NCI-H524 (cell line): ENCODE measurements around the gene MAIP1.
A peak's percentile ranks its signal among the peaks of the same experiment; 100 is the strongest.

ENCODE experiments used
- DNase-seq, 2 experiments: peaks; one replicate each; lab custom pipeline; 2025; lab: John Stamatoyannopoulos, UW

The MAIP1 gene

DNA sequence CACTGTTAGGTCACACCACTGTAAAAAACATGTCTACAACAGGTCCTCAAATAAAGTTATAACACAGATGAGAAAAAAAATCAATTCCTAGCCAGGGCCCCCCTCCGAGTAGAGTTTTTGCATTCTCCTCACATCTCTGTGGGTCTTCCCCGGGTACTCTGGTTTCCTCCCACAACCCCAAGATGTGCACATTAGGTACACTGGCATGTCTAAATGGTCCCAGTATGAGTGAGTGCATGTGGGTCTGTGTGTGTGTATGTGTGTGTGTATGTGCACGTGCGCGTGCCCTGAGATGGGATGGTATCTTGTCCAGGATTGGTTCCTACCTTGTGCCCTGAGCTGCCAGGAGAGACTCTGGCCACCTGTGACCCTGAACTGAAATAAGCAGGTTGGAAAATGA is 5.0 kb upstream of the MAIP1 start:
- DNase-seq = no peak

DNA sequence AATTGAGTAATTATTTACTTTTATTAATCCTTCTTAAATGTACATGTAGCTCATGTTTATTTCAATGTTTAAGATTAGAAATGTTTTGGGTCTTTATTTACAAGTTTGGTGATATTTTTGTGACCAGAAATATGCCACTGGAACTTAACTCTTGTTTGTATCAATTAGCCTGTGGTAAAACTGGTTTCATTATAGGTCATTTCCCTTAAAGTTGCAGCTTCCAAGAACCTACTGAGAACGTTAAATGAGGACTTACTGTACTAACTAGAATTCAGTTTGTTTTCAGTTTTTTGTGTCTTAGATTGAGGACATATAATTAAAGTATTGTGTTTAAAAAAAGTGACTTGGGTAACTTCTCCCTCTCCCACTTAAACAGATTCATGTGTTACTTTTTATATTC is 4.4 kb upstream of the MAIP1 start:
- DNase-seq = no peak

DNA sequence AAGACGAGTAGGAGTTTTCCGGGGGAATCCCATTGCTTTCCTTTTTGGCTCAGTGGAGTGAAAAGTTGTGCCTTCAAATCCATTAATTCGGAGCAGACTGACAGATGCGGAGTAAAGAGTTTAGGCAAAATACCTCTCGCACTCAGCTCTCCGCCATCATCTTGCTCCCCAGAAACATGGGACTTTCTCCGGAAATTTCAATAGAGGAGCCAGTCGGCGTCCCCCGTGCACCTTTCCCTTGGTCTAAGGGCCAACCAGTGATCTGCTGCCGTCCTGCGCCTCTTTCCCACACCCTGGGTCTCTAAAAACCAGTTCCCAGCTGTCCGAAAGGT is 409 bp upstream of the MAIP1 start:
- DNase-seq = peak; percentile 50 to 69

DNA sequence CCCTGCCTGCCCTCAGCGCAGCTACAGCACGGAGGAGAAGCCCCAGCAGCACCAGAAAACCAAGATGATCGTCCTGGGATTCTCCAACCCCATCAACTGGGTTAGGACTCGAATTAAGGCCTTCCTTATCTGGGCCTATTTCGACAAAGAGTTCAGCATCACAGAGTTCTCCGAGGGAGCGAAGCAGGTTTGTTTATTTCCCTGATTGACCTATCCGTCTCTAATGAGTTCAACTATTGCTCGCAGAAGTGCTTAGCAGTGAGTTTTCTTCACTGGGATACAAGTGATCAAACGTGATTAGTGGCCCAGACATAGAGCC is 639 bp downstream of the MAIP1 start:
- DNase-seq = no peak

DNA sequence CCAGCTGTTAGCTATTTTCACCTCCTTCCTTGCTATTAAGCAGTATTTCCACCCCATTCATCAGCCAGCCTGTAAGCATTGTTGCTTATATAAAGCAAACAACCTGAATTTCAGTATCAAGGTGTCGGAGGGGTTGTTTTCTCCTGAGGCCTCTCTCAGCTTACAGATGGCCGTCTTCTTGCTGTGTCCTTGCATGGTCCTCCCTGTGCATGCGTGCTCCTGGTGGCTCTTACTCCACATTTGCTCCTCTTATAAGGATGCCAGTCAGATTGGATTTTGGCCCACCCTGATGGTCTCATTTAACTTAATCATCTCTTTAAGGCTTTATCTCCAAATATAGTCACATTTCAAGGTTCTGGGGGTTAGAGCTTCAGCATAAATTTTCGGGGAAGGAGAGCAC is 2.6 kb downstream of the MAIP1 start:
- no peak for DNase-seq

DNA sequence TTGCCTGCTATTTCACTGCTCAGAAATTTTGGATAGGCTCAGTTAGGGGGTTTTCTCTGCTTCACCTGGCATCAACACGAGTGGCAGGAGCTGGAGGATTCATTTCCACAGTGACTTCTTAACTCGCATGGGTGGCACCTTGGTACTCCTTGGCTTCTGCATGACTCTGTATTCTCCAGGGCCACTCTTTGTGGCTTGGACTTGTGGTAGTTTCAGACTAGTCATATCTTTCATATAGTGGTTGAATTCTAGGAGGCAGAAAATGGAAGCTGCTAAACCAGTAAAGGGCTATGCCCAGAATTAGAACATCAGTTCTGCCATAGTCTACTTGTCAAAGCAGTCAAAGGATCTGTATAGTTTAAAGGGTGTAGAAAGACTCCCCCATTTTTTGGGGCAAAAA is 6.8 kb downstream of the MAIP1 start:
- no peak for DNase-seq

DNA sequence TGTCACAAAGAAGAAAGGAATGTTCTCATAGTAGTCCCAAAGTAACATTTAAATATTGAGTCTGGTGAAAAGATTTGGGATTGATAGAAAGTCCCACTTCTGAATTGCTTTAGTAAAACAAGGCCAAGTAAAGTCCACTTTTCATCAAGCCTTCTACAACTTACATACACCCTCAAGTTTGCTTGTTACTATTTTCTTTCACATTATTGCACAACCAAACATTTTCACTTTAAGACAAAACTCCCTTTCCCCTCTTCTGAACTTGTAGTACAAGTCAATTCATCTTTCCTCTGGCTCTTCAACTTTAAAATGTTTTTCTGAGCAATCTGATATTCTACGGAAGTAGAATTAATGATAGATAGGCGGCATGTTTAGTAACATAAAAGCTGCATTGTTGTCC is 11.0 kb downstream of the MAIP1 start:
- no peak for DNase-seq

DNA sequence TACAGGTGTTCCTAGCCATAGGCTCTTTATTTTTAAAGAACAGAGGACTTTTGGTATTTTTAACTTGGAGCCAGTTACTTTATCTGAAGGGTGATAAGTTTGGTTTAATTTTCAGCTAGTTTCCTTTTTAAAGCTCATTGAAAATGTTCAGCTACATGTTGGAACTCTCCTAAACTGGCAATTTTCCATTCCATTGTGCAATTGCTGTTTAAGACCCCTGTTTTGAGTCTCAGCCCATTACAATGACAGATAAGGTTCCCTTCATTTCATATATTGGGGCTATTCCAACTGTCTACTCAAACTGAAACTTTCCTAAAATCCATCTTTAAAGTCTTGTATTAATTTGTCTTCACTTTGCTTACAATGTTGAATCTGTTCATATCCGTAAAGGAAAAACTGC is 11.6 kb downstream of the MAIP1 start:
- DNase-seq = no peak

DNA sequence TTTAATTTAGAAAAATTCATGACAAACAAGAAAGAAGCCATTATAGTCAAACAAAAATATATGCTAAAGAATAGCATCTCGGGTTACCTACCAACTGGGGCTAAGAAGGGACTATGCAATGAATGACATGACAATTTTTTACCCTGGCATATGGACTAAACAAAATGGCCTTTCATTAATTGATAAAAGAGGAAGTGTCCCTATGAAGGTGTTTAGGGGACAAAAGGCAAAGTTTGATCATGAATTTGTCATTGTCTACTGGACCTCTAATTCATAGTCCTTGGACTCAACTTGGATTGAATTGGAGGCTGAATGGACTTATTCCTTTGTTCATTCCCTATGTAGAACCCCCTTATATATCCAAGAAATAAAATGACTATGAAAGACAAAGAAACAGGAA is 12.7 kb downstream of the MAIP1 start:
- no peak for DNase-seq

DNA sequence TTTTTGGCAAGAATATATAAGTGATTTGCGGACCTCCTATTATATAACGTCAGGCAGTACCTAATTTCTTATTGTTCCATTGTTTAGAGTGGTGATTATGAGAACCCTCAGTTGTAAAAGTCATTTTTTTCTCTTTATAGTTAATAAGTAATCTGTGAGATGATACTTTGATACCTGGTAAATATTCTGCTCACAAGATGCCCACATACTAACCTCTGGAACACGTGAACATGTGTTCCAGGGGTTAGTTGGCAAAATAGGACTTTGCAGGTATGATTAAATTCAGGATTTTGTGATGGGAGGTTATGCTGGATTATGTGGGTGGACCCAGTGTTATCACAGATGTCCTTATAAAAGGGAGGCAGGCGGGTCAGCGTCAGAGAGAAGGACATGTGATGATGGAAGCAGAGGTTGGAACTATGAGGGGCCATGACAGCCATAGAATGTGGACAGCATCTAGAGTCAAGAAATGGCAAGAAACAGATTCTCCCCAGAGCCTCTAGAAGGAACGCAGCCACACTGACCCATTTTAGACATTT is 16.8 kb downstream of the MAIP1 start:
- no peak for DNase-seq

DNA sequence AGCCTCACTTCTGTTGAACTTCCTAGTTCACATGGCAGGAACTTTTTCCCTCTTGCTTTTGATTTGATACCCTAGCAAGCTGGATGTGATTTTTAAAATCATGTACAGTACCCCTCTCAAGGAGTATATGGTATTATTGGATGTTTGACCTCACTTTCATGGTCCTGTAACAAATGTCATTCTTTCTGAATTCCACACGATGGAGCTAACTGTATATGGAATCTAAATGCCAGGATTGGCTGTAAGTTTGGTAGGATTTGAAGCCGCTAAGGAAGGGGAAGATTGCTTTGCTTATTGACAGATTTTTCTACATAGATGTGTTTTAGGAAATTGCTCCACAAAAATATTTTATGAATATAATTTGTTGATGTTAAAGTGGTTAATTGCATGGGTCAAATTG is 18.3 kb downstream of the MAIP1 start:
- peak; percentile 21 to 54 for DNase-seq

DNA sequence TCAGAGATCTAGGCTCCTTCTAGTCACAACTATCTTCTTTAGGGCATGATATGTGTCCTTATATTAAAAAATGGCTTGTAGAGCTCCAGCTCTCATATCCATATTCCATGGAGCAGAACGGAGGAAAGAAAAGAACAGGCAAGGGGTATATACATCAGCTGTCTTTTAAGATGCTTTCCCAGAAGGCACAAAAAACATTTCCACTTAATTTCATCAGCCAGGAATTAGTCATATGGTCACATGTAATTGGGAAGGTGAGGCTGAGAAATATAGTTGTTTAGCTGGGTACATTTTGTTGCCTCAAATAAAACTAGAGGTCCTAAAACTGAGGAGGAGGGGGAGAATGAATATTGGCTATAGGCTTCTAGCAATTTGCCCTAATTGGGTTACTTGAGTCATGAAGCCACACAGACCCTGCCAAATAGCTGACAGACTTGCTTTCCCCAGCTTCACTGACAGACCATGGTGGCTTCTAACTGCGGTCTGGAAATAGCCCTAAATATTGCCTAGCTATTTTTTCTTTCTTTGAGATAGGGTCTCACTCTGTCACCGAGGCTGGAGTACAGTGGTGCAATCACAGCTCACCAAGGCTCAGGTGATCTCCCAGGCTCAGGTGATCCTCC is 20.0 kb downstream of the MAIP1 start:
- DNase-seq = no peak

DNA sequence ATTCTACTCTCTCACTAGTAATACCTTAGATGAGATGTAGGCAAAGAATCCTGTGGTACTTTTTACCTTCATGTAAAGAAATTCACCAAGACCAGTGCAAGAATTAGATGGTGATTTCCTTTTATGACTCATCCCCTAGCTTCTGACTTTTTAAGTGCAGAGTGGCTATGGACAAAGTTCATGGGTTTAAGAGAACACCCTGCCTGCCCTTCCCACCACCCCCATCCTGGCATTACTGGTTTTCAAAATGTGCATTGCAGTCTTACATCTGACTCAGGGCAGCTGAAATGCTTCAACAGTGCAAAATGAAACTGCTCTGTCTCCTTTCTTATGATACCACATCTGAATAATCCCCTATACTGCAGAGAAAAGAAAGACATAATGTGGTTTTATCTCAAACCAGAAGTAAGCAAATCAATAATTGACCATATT is 22.6 kb downstream of the MAIP1 start:
- DNase-seq = no peak

DNA sequence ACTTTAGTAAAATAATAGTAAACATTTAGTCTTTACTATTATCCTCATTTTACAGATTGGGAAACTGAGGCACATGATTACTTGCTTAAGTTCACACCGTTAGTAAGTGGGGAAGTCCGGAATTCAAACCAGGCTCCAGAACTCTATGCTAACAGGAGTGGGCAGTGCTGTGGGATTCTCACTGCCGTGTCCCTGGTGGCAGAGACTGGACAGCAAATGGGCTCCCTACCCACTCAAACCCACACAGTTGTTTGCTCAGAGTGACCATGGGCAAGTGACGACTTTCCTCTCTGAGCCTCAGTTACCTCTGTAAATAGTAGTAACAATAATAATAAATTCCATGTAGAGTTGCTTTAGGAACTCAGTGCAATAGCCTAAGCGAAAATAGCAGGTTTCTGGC is 24.0 kb downstream of the MAIP1 start:
- no peak for DNase-seq

DNA sequence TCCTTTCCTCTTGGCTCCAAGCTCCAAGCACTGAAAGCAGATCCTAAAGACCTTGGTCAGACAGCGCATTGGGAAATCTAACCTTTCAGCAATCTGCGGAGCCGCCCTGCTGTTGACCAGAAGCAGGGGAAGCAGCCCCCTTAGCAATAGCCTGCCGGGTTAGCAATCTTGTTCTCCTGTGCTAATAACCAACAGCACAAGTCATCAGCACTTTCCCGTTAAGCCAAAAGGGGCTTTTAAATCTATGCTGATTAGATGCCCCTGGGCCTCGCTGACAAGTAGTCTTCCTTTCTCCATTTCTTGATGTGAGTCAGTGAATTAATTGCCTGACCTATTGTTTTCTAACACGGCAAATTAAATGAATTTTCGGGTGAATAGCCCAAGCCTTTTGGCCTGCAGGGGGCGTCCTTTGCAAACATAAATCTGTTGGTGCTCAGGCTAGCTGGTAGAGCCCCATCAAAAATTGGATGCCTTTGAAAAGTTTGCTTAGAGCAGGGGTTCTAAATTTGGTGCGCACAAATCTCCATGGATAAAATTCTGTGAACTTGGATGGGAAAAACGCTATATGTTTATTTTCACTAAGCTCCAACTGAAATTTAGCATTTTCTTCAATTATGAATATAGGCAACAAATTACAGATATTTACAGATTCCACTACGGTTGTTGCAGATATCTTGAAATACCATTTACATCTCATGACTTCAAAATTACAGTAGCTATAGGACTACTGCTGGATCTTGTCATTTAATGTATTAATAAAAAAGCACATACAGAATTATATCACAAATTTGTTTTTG is 24.6 kb downstream of the MAIP1 start:
- DNase-seq = peak; percentile 46 to 68

DNA sequence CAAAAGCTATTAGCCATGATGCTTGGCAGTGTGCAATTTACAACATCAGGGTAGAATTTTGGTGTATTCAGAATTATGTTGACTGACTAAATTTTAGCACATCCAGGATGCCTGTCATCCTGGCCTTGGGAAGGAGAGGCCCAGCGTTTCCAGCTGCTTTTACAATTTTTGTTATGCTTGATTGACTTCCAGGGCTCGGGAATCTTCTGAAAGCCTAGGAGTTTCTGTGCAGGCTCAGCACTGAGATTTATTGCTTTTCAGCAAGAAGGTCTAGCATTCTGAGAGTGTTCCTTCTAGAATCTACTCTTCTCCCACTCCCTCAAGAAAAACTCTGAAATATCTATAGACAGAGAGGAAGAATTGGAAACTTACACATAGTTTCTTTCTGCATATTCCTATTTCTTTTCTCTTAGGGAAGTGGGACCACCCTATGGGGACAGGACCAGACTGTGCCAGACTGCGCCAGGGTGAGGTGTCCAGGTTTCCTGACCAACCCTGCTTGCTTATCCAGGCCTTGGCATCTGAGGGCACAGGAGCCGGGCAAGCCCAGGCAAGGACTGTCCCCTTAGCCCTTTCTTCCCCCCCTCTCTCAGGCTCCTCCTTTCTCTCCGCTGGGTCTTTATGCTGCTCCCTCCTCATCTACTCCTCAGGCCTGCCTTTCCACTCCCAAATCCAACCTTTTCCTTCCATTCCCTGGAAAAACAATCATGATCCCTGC is 26.9 kb downstream of the MAIP1 start:
- no peak for DNase-seq

DNA sequence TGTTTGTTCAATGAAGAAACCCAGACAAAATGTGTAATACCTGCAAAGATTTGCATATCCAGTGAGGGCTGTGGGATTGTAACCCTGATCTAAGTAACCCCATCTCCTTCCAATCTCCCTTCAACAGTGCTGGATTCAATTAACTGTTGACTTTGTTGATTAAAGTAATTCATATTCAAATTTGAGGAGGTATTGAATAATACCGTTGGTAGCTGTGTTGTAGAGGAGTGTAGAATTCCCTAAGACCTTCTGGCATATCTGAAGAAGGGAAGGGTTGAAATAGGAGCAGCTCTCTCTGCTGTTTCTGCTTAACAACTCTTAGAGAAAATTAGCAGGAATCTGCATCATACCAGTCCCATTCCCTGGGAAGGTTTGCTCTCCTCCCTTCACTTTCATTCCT is 28.2 kb downstream of the MAIP1 start:
- no peak for DNase-seq

DNA sequence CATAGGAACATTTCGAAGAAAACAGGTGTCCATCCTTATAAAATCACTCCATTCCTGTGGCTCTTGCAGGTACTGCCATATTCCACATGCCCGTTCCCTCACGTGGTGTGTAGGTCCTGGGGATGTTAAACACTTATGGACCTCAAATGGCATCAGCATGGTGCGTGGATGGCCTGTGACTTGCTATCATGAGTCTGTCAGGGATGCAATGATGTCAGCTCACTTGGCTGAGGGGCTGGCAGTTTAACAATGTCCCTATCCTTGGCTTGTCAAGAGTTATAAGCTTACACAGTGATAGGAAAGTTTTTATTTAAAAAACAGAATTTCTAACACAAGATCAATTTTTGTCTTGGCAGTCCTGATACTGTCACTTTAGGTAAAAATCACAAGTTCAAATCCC is 28.8 kb downstream of the MAIP1 start:
- DNase-seq = no peak

DNA sequence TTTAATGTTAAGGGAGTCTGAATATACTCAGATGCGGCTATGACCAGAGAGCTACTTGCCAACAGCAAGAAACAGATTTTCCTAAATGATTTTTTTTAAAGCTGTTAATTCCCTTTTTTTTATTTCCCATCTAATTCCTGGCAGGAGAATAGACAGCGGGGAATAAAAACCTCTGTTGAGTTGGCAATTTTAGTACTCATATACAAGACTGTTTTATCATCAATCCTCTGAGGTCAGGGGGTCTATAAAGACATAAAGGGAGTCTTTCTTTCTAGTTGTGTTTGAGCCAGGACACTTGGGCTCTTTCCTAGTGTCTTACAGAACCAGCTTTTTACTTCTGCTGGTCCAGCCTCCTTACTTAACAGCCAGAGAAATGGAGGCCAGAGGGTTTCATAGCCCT is 29.4 kb downstream of the MAIP1 start:
- DNase-seq = no peak

DNA sequence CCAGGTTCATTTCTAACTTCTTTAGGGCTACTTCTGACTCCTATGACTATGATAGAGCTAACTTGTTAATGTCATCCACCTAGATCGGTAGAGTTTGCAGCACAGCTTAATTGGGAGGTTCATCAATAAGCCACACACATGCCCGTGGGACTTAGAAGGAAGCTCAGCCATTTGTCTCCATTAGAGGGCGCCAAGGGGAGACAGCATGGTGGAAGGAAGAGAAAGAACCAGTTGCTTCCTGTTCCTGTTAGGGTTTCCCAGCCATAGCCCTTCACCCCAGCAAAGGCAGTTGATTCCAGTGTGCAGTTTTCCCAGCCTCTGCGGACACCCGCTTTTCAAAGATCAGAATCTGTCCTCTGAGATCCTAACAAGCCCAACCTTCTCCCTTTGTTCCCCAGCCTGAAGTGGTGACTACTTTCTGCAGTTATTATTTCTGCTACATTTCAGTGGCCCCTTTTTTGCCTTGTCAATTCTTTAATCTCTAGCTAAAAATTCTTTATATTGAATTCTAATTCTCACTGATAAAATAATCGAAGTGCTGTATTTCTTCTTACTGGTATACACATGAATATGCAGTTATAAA is 30.3 kb downstream of the MAIP1 start:
- peak; percentile 75 to 76 for DNase-seq

DNA sequence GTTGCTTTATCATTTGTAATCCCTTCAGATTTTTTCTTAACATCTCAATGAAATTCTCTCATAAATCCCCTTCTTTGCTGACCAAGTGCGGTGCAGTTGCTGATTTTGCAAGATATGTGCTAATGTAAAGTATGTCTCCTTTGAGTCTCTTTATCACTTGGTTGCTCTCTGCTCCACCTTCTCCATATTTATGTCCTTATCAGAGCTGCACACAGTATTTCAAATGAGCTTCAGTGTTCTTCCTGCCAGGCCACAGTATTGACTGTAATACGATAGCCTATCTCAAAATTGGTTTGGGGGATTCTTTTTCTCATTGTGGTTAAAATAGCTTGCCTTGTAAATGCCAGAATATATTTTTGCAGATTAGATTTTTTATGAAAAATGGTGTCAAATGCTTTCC is 32.2 kb downstream of the MAIP1 start:
- peak in 1 of 2 experiments; percentile 6 for DNase-seq

DNA sequence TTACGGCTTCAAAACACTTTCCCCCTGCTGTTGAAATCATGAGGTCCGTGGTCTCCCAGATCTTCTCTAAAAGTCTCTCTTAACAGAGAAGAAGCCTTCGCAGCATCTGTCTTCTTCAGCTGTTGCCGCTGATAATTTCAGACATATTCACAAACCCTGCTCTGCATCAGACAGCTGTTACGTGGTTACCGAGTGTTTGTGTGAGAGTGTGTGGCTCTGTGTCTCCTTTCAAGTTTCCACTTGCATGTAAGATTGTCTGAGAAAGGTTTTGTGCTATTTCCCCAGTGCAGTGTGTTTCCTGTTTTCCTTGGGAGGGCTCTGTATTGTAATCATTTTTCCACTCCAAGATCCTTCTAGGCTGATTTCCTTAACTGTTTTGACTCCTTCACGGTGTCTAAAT is 32.8 kb downstream of the MAIP1 start:
- peak; percentile 3 to 82 for DNase-seq

DNA sequence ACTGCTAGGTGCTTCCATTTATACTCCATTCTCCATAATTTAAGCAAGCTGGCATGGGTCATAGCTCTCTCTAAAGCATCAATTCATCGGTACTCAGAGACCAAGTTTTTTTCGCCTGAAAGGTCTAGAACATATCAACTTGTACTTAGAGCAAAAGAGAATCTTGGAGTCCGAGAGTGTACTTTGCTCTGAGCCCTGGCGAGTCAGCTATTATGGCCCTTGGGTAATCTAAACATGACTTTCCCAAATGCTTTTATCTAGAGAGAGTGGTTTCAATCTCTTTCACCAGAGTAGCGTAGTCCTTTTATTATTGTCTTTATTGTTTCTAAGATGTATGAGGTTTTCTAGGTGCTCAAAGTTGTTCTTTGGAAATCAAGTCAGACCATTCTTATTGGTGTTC is 34.4 kb downstream of the MAIP1 start:
- DNase-seq = no peak
